ENCODE data around the gene SLC9A5.

Gene SLC9A5

DNA sequence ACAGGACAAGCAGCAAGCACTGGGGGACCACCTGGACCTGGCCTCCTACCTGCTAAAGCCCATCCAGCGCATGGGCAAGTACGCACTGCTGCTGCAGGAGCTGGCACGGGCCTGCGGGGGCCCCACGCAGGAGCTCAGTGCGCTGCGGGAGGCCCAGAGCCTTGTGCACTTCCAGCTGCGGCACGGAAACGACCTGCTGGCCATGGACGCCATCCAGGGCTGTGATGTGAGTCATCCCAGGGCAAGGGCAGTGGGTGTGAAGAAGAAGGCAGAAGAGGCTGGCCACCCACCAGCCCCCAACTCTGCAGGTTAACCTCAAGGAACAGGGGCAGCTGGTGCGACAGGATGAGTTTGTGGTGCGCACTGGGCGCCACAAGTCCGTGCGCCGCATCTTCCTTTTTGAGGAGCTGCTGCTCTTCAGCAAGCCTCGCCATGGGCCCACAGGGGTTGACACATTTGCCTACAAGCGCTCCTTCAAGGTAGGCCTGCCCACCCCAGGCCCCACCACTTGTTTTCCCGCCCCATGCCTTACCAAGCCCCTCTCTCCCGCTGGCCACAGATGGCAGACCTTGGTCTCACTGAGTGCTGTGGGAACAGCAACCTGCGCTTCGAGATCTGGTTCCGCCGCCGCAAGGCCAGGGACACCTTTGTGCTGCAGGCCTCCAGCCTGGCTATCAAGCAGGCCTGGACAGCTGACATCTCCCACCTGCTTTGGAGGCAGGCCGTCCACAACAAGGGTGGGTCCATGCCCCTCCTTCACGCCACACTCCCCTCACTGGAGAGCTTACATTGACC is 37.9 kb downstream of the SLC9A5 start:
- no peak overlapping the region for H3K9ac ChIP-seq
- no peaks in the 10 kb centered on the region for H3K36me3 ChIP-seq
- H3K9me3 ChIP-seq = no peaks in the 10 kb centered on the region
- no peaks in the 10 kb centered on the region for H4K20me1 ChIP-seq
- no peak overlapping the region for H3K27ac ChIP-seq
- peaks cover 34% of the 10 kb centered on the region for H3K4me1 ChIP-seq
- H3K4me3 ChIP-seq = no peak overlapping the region
- TF ChIP-seq Cebpa-rat (IDR thresholded peaks at IDR 0.05) = no peak
- no peaks in the 10 kb centered on the region for H3K27me3 ChIP-seq
- no peak overlapping the region for H3K4me2 ChIP-seq

DNA sequence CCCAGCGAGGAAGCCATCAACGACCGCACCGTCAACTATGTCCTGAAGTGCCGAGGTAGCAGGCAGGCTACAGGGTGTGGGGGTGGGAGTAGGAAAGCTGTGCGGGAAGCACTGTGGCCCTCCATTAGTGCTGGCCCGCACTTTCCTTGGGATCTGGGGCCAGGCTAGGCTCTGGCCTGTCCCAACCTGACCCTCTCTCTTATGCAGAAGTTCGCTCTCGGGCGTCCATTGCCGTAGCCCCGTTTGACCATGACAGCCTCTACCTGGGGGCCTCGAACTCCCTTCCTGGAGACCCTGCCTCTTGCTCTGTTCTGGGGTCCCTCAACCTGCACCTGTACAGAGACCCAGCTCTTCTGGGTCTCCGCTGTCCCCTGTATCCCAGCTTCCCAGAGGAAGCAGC is 39.2 kb downstream of the SLC9A5 start:
- no peaks in the 10 kb centered on the region for H3K9me3 ChIP-seq
- H3K4me2 ChIP-seq = no peak overlapping the region
- peaks cover 34% of the 10 kb centered on the region for H3K4me1 ChIP-seq
- no peaks in the 10 kb centered on the region for H3K36me3 ChIP-seq
- no peak overlapping the region for H3K4me3 ChIP-seq
- H3K27me3 ChIP-seq = no peaks in the 10 kb centered on the region
- H3K9ac ChIP-seq = no peak overlapping the region
- no peak overlapping the region for H3K27ac ChIP-seq
- no peaks in the 10 kb centered on the region for H4K20me1 ChIP-seq
- TF ChIP-seq Cebpa-rat (IDR thresholded peaks at IDR 0.05) = no peak

DNA sequence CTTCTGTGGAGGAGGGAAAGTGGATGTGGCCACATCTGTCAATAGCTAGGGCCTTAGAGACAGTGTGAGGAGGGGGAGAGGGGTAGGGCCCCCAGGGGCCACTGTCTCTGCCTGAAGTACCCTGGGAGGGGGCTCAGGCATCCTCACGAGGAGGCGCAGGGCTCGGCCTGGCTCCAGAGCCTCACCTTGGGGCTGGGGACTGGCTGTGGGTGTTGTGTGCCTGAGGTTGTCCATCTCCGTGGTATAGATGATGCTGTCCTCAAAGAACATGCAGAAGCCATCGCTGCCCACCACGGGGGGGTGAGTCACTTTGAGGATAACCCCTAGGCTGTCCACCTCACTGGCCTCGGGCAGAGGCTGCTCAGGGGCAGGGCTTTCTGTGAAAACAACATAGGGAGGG is 42.7 kb downstream of the SLC9A5 start:
- Histone ChIP-seq H3K4me1 (peaks cover 11% of the 10 kb centered on the region), H3K27me3 (no peaks in the 10 kb centered on the region), H3K36me3 (no peaks in the 10 kb centered on the region), H3K27ac (no peak overlapping the region), H3K9ac (no peak overlapping the region), H4K20me1 (no peaks in the 10 kb centered on the region), H3K9me3 (no peaks in the 10 kb centered on the region), H3K4me3 (no peak overlapping the region), H3K4me2 (no peak overlapping the region)
- TF ChIP-seq Cebpa-rat (IDR thresholded peaks at IDR 0.05) = no peak

- H3K27ac ChIP-seq = no peak overlapping the region
- no peak for TF ChIP-seq Cebpa-rat (IDR thresholded peaks at IDR 0.05)
- H3K4me2 ChIP-seq = no peak overlapping the region
- H3K9ac ChIP-seq = no peak overlapping the region
- H3K9me3 ChIP-seq = no peaks in the 10 kb centered on the region
- no peaks in the 10 kb centered on the region for H3K36me3 ChIP-seq
- no peaks in the 10 kb centered on the region for H3K27me3 ChIP-seq
- no peaks in the 10 kb centered on the region for H4K20me1 ChIP-seq
- no peak overlapping the region for H3K4me3 ChIP-seq
- peaks cover 5% of the 10 kb centered on the region for H3K4me1 ChIP-seq
Measured at GRCh38 chr16:67294171-67294757, 45.5 kb downstream of the SLC9A5 start.

- no peaks in the 10 kb centered on the region for H3K36me3 ChIP-seq
- H3K9me3 ChIP-seq = no peaks in the 10 kb centered on the region
- no peaks in the 10 kb centered on the region for H4K20me1 ChIP-seq
- H3K4me1 ChIP-seq = no peaks in the 10 kb centered on the region; the same call in 1 of the 2 replicates
- TF ChIP-seq Cebpa-rat (IDR thresholded peaks at IDR 0.05) = no peak
- no peak overlapping the region for H3K27ac ChIP-seq
- no peak overlapping the region for H3K4me2 ChIP-seq
- H3K9ac ChIP-seq = no peak overlapping the region
- H3K27me3 ChIP-seq = no peaks in the 10 kb centered on the region
- H3K4me3 ChIP-seq = no peak overlapping the region
Measured at GRCh38 chr16:67294938-67295361, 46.2 kb downstream of the SLC9A5 start.

- Histone ChIP-seq H3K27me3 (no peaks in the 10 kb centered on the region), H4K20me1 (no peaks in the 10 kb centered on the region), H3K36me3 (no peaks in the 10 kb centered on the region), H3K4me2 (no peak overlapping the region), H3K4me3 (no peak overlapping the region), H3K27ac (no peak overlapping the region), H3K4me1 (no peaks in the 10 kb centered on the region), H3K9ac (no peak overlapping the region), H3K9me3 (no peaks in the 10 kb centered on the region)
- no peak for TF ChIP-seq Cebpa-rat (IDR thresholded peaks at IDR 0.05)
Measured at GRCh38 chr16:67296420-67296819, 47.6 kb downstream of the SLC9A5 start.

DNA sequence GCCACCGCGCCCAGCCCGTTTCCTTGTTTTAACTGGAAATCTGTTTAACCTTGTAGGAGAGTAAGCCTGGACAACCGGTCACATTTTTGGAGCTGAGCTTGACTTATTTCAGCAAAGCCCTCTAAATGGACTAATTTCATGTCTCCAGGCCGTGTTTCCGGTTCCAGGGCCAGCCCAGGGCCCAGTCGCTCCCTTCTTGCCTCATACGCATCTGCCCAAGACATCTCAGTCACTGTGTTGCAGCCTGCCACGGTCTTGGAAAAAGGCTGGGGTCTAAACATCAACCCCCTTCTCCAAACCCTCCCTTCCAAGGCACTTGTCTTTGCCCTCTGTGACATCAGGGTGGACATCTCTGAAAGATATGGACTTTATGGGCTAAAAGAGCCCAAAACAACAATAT is 49.5 kb downstream of the SLC9A5 start:
- TF ChIP-seq Cebpa-rat (IDR thresholded peaks at IDR 0.05) = no peak

DNA sequence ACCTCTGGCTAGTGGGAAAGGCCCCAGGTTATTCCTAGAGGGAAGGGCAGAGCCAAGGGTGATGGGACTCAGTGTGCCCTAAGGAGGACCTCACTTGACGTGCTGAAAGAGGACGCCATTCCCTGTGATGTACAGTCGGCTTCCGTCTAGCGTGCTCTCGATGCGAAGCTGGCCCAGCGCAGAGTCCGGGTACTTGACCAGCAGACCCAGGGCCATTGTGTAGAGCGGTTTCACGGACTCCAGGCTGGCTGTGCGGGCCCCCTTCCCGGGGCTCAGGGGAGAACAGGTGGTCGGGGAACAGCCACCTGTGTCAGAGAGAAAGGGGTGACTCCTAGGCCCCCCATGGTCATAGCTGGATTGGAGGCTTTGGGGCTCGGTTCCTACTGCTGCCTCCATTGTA is 50.5 kb downstream of the SLC9A5 start:
- Histone ChIP-seq H3K9ac (no peak overlapping the region), H4K20me1 (no peaks in the 10 kb centered on the region), H3K27ac (no peak overlapping the region), H3K9me3 (no peaks in the 10 kb centered on the region), H3K4me1 (no peaks in the 10 kb centered on the region), H3K27me3 (no peaks in the 10 kb centered on the region), H3K4me2 (no peak overlapping the region), H3K4me3 (no peak overlapping the region), H3K36me3 (no peaks in the 10 kb centered on the region)
- TF ChIP-seq Cebpa-rat (IDR thresholded peaks at IDR 0.05) = no peak

More for the DNA sequence above, 49.5 kb downstream of the SLC9A5 start:
- Histone ChIP-seq H3K4me2 (no peak overlapping the region), H3K36me3 (no peaks in the 10 kb centered on the region), H3K4me3 (no peak overlapping the region), H3K9ac (no peak overlapping the region), H3K27me3 (no peaks in the 10 kb centered on the region), H4K20me1 (no peaks in the 10 kb centered on the region), H3K27ac (no peak overlapping the region), H3K9me3 (no peaks in the 10 kb centered on the region), H3K4me1 (no peaks in the 10 kb centered on the region)

- H3K4me2 ChIP-seq = no peak overlapping the region
- no peaks in the 10 kb centered on the region for H4K20me1 ChIP-seq
- H3K4me3 ChIP-seq = no peak overlapping the region
- no peaks in the 10 kb centered on the region for H3K36me3 ChIP-seq
- H3K27ac ChIP-seq = no peak overlapping the region
- no peak for TF ChIP-seq Cebpa-rat (IDR thresholded peaks at IDR 0.05)
- no peak overlapping the region for H3K9ac ChIP-seq
- H3K9me3 ChIP-seq = no peaks in the 10 kb centered on the region
- H3K4me1 ChIP-seq = no peaks in the 10 kb centered on the region
- no peaks in the 10 kb centered on the region for H3K27me3 ChIP-seq
Measured at GRCh38 chr16:67301080-67301782, 52.5 kb downstream of the SLC9A5 start.

GRCh38 chr16:67302076-67302475 is 53.3 kb downstream of the SLC9A5 start:
- Histone ChIP-seq H3K4me1 (no peaks in the 10 kb centered on the region), H3K9me3 (no peaks in the 10 kb centered on the region), H3K4me3 (no peak overlapping the region), H3K27ac (no peak overlapping the region), H3K36me3 (no peaks in the 10 kb centered on the region), H3K4me2 (no peak overlapping the region), H3K27me3 (no peaks in the 10 kb centered on the region), H3K9ac (no peak overlapping the region), H4K20me1 (no peaks in the 10 kb centered on the region)
- no peak for TF ChIP-seq Cebpa-rat (IDR thresholded peaks at IDR 0.05)
